HCT116 (cell line): ENCODE measurements around the gene FAM83F.

Source experiments
- POLR2A ChIP-seq: IDR thresholded peaks from 2 replicates; pipeline ENCODE4 v1.7.0; 2011; ENCODE audit warnings: borderline replicate concordance; ENCODE audit not compliant: insufficient read depth, insufficient read length; ENCODE audit errors: extremely low read depth
- TF ChIP-seq, protein P1 (sequence below): IDR thresholded peaks from 2 replicates; pipeline ENCODE4 v1.6.1; 2012; ENCODE audit warnings: low read depth
- TF ChIP-seq, protein P2 (sequence below), 3 experiments: fragments of 200-600 bp in 1 of 3; sonication (generic) in 1 of 3; IDR thresholded peaks in 2 of 3; conservative IDR thresholded peaks in 1 of 3; 2 replicates each; pipeline ENCODE4 v1.5.1; 2012 to 2017; ENCODE audit warnings: low read depth in 2 of 3, low read length in 2 of 3, antibody characterized with exemption in 1 of 3, borderline replicate concordance in 1 of 3, control low read depth in 1 of 3, mild to moderate bottlenecking in 1 of 3, mixed read lengths in 1 of 3, mixed run types in 1 of 3, moderate library complexity in 1 of 3; ENCODE audit not compliant: insufficient read depth in 1 of 3

DNA sequence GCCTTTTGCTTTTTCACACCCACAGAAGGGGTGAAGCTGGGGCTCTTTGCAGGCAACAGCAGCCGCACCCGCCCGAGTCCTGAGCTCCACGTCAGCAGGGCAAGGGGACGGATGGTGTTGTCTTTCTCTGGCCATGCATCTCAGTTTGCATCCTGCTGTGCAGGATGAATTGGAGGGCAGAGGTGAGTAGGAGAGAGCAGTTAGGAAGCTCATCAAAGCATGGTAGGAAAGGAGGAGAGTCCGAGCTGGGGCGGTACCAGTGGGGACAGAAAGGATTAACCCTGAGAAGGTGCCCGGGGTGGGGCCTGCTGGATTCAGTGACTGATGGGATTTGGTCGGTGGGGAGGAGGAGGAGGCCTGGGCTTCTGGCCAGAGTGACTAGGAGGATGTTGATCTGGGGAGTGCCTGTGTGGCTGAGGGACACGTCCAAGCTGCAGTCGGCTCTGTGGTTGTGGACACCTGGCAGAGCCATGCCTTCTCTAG lies 14.6 kb downstream of the FAM83F start:
- TF ChIP-seq, protein P1, sequence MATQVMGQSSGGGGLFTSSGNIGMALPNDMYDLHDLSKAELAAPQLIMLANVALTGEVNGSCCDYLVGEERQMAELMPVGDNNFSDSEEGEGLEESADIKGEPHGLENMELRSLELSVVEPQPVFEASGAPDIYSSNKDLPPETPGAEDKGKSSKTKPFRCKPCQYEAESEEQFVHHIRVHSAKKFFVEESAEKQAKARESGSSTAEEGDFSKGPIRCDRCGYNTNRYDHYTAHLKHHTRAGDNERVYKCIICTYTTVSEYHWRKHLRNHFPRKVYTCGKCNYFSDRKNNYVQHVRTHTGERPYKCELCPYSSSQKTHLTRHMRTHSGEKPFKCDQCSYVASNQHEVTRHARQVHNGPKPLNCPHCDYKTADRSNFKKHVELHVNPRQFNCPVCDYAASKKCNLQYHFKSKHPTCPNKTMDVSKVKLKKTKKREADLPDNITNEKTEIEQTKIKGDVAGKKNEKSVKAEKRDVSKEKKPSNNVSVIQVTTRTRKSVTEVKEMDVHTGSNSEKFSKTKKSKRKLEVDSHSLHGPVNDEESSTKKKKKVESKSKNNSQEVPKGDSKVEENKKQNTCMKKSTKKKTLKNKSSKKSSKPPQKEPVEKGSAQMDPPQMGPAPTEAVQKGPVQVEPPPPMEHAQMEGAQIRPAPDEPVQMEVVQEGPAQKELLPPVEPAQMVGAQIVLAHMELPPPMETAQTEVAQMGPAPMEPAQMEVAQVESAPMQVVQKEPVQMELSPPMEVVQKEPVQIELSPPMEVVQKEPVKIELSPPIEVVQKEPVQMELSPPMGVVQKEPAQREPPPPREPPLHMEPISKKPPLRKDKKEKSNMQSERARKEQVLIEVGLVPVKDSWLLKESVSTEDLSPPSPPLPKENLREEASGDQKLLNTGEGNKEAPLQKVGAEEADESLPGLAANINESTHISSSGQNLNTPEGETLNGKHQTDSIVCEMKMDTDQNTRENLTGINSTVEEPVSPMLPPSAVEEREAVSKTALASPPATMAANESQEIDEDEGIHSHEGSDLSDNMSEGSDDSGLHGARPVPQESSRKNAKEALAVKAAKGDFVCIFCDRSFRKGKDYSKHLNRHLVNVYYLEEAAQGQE = no peak
- no peak for TF ChIP-seq POLR2A
- TF ChIP-seq, protein P2, sequence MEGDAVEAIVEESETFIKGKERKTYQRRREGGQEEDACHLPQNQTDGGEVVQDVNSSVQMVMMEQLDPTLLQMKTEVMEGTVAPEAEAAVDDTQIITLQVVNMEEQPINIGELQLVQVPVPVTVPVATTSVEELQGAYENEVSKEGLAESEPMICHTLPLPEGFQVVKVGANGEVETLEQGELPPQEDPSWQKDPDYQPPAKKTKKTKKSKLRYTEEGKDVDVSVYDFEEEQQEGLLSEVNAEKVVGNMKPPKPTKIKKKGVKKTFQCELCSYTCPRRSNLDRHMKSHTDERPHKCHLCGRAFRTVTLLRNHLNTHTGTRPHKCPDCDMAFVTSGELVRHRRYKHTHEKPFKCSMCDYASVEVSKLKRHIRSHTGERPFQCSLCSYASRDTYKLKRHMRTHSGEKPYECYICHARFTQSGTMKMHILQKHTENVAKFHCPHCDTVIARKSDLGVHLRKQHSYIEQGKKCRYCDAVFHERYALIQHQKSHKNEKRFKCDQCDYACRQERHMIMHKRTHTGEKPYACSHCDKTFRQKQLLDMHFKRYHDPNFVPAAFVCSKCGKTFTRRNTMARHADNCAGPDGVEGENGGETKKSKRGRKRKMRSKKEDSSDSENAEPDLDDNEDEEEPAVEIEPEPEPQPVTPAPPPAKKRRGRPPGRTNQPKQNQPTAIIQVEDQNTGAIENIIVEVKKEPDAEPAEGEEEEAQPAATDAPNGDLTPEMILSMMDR (IDR thresholded peaks at IDR 0.05 in 2 of 3, conservative IDR thresholded peaks at IDR 0.05 in 1 of 3; ENCODE audit: borderline replicate concordance in 1 of 3, insufficient read depth in 1 of 3, low read depth in 2 of 3, low read length in 2 of 3) = no peak
